ENCODE measurements around the gene RPRD1A. TPM values are rescaled to one million over a fixed set of nuclear protein-coding genes. Genes with fewer than 3 reads are reported as not detected.
"Not testable (repeated sequence)": the region's sequence is repeated elsewhere in the genome, so short reads cannot be mapped to it uniquely, and the experiment has no call there.

Gene RPRD1A
- total RNA-seq, result 10 to 100 TPM; 27.9 to 32.1 TPM

GRCh38 chr18:36067055-36067957 is at the start of gene RPRD1A:
TSS of gene RPRD1A (minus strand) at chr18:36067559. CDS start at chr18:36067404, 155 bp downstream.
- peaks cover 29% of the 10 kb centered on the region for H3K4me1 Mint-ChIP-seq
- H3K4me3 Mint-ChIP-seq, result peak within 1 kb of the TSS; percentile 78
- ChIA-PET POLR2A (interaction anchor here (0.7 kb wide), 1 partner anchor 97 kb away, joined by 3 read pairs; no protein-coding TSS in a partner anchor), CTCF (interaction anchor here (0.7 to 1.3 kb wide), 4 partner anchors 10 to 57 kb away, joined by 3 to 5 read pairs (median 4); no protein-coding TSS in a partner anchor)
- peak; percentile 96 for ATAC-seq
- peak within 1 kb of the TSS; percentile 89 for H3K27ac Mint-ChIP-seq
- H3K27me3 Mint-ChIP-seq, result peaks cover 3% of the 10 kb centered on the region
- peaks cover 11% of the 10 kb centered on the region for H3K36me3 Mint-ChIP-seq (ENCODE audit: low read depth)
- peak; percentile 99 for DNase-seq
- H3K9me3 Mint-ChIP-seq (ENCODE audit: low read depth), result no peaks in the 10 kb centered on the region
- intact Hi-C loops (cut with DNase I, micrococcal nuclease), result loop anchor here (1.0 to 10.0 kb wide), 14 partner anchors 45 to 1203 kb away; partner anchors contain the start of genes ELP2 (in 2 of the 2), INO80C (in 2 of the 2), RMP24 (in 2 of the 2) and SLC39A6 (in 2 of the 2)

- H3K4me1 Mint-ChIP-seq; POLR2A ChIA-PET; H3K27ac Mint-ChIP-seq; H3K27me3 Mint-ChIP-seq; H3K4me3 Mint-ChIP-seq; ATAC-seq; DNase-seq; H3K9me3 Mint-ChIP-seq (ENCODE audit: low read depth); intact Hi-C loops (cut with DNase I, micrococcal nuclease): not testable (repeated sequence)
- peaks cover 41% of the 10 kb centered on the region for H3K36me3 Mint-ChIP-seq (ENCODE audit: low read depth)
- CTCF ChIA-PET, result interaction anchor here (1.1 kb wide), 1 partner anchor 17 kb away, joined by 3 read pairs; no protein-coding TSS in a partner anchor
These were observed 49.4 kb upstream of the RPRD1A start for GRCh38 chr18:36116771-36117170.

GRCh38 chr18:36114738-36115137 is 47.4 kb upstream of the RPRD1A start:
- H3K4me3 Mint-ChIP-seq, result no peak overlapping the region
- CTCF ChIA-PET, result no interaction called here
- H3K36me3 Mint-ChIP-seq (ENCODE audit: low read depth), result peaks cover 42% of the 10 kb centered on the region
- H3K27ac Mint-ChIP-seq, result no peak overlapping the region
- no peaks in the 10 kb centered on the region for H3K4me1 Mint-ChIP-seq
- intact Hi-C loops (cut with DNase I, micrococcal nuclease), result no loop called here
- ATAC-seq (no peak), DNase-seq (no peak)
- POLR2A ChIA-PET, result no interaction called here
- no peaks in the 10 kb centered on the region for H3K9me3 Mint-ChIP-seq (ENCODE audit: low read depth)
- H3K27me3 Mint-ChIP-seq, result no peaks in the 10 kb centered on the region

GRCh38 chr18:36114251-36114650 is 46.9 kb upstream of the RPRD1A start:
- Mint-ChIP-seq H3K4me3 (no peak overlapping the region), H3K27me3 (no peaks in the 10 kb centered on the region), H3K27ac (no peak overlapping the region), H3K4me1 (no peaks in the 10 kb centered on the region), H3K36me3 (ENCODE audit: low read depth) (peaks cover 45% of the 10 kb centered on the region), H3K9me3 (ENCODE audit: low read depth) (no peaks in the 10 kb centered on the region)
- CTCF ChIA-PET, result no interaction called here
- intact Hi-C loops (cut with DNase I, micrococcal nuclease), result no loop called here
- POLR2A ChIA-PET, result no interaction called here
- no peak for ATAC-seq
- DNase-seq, result no peak

DNA sequence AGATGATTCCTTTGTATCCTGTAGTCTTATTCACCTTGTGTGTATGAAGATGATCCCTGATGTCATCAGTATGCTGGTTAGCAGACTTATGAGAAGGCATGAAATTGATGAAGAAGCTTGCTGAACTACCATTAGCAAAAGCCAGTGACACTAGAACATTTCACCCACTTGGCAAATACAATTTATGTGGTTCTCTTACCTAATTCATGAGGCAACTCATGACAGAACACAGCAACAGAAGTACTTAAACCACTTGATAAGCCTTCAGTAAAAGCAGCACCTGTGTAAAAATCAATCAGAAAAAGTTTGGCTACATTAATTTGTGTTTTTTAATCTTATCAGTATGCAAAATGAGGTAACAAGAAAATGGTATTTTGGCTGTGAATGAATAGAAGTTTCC is 44.9 kb upstream of the RPRD1A start:
- ChIA-PET CTCF (interaction anchor here (1.3 kb wide), 1 partner anchor 15 kb away, joined by 3 read pairs; no protein-coding TSS in a partner anchor), POLR2A (no interaction called here)
- intact Hi-C loops (cut with DNase I, micrococcal nuclease), result no loop called here
- ATAC-seq, result no peak
- Mint-ChIP-seq H3K27me3 (no peaks in the 10 kb centered on the region), H3K4me3 (no peak overlapping the region), H3K36me3 (ENCODE audit: low read depth) (peaks cover 44% of the 10 kb centered on the region), H3K9me3 (ENCODE audit: low read depth) (no peaks in the 10 kb centered on the region), H3K27ac (no peak overlapping the region), H3K4me1 (no peaks in the 10 kb centered on the region)
- DNase-seq, result no peak

- H3K27ac Mint-ChIP-seq, result no peak overlapping the region
- H3K9me3 Mint-ChIP-seq (ENCODE audit: low read depth), result no peaks in the 10 kb centered on the region
- ATAC-seq, result no peak
These were observed 42.4 kb upstream of the RPRD1A start for GRCh38 chr18:36109737-36110136.

DNA sequence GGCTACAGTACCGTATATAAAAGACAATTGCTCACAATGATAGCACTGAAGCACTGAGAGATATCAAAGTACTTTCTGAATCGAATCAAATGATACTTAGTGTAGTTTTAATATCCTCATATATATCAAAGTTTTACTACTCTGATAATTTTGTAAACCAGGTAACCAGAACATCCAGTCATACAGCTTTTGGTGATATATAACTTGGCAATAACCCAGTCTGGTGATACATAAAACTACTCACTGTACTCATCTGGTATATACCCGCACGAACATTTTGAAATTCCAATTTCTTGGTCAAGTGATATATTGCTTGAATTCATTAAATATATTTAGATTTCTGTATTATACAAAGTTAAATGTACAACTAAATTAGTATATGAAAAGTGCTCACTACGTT is 41.2 kb upstream of the RPRD1A start:
- no peaks in the 10 kb centered on the region for H3K4me1 Mint-ChIP-seq
- H3K27ac Mint-ChIP-seq, result no peak overlapping the region
- no peaks in the 10 kb centered on the region for H3K9me3 Mint-ChIP-seq (ENCODE audit: low read depth)
- H3K36me3 Mint-ChIP-seq (ENCODE audit: low read depth), result peaks cover 25% of the 10 kb centered on the region
- ChIA-PET CTCF (interaction anchor here (1.1 to 2.2 kb wide), 2 partner anchors 13 to 91 kb away, joined by 4 to 5 read pairs; no protein-coding TSS in a partner anchor), POLR2A (interaction anchor here (0.7 kb wide), 1 partner anchor 9 kb away, joined by 3 read pairs; no protein-coding TSS in a partner anchor)
- H3K27me3 Mint-ChIP-seq, result no peaks in the 10 kb centered on the region
- no peak overlapping the region for H3K4me3 Mint-ChIP-seq
- DNase-seq (no peak), ATAC-seq (no peak)
- intact Hi-C loops (cut with DNase I, micrococcal nuclease), result no loop called here

More at GRCh38 chr18:36109737-36110136, 42.4 kb upstream of the RPRD1A start:
- Mint-ChIP-seq H3K36me3 (ENCODE audit: low read depth) (peaks cover 30% of the 10 kb centered on the region), H3K4me3 (no peak overlapping the region), H3K4me1 (no peaks in the 10 kb centered on the region), H3K27me3 (no peaks in the 10 kb centered on the region)
- ChIA-PET CTCF (interaction anchor here (0.7 kb wide), 1 partner anchor 457 kb away, joined by 3 read pairs; no protein-coding TSS in a partner anchor), POLR2A (no interaction called here)
- intact Hi-C loops (cut with DNase I, micrococcal nuclease), result no loop called here
- no peak for DNase-seq

GRCh38 chr18:36108196-36108595 is 40.8 kb upstream of the RPRD1A start:
- CTCF ChIA-PET, result interaction anchor here (1.1 to 2.2 kb wide), 2 partner anchors 12 to 90 kb away, joined by 4 to 5 read pairs; no protein-coding TSS in a partner anchor
- ATAC-seq (no peak), DNase-seq (no peak)
- Mint-ChIP-seq H3K27ac (no peak overlapping the region), H3K9me3 (ENCODE audit: low read depth) (no peaks in the 10 kb centered on the region), H3K4me3 (no peak overlapping the region), H3K36me3 (ENCODE audit: low read depth) (peaks cover 25% of the 10 kb centered on the region), H3K27me3 (no peaks in the 10 kb centered on the region), H3K4me1 (peaks cover 2% of the 10 kb centered on the region)
- intact Hi-C loops (cut with DNase I, micrococcal nuclease), result no loop called here
- POLR2A ChIA-PET, result no interaction called here

DNA sequence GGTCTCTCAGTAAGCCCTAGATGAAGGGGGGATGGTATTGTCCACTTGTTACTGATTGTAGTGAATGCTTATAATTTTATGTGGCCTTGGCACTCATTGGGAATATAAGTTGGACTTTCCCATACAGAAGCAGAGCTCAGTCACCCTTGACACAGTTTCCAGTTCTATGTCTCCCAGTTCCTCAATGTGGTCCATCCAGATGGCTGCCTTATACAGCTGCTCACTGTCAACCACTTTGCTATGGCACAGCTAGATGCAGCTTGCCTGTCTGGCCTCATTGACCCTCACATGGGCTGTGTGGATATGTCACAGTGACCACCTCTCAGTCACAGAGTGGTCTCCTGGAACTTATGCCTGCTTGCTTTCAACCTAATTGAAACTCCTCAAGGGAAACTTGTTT is 40.1 kb upstream of the RPRD1A start:
- DNase-seq, result no peak
- no peak overlapping the region for H3K4me3 Mint-ChIP-seq
- H3K27ac Mint-ChIP-seq, result no peak overlapping the region
- ATAC-seq, result no peak
- intact Hi-C loops (cut with DNase I, micrococcal nuclease), result no loop called here
- no peaks in the 10 kb centered on the region for H3K9me3 Mint-ChIP-seq (ENCODE audit: low read depth)
- no peaks in the 10 kb centered on the region for H3K27me3 Mint-ChIP-seq
- H3K4me1 Mint-ChIP-seq, result peaks cover 2% of the 10 kb centered on the region
- peaks cover 23% of the 10 kb centered on the region for H3K36me3 Mint-ChIP-seq (ENCODE audit: low read depth)
- CTCF ChIA-PET, result interaction anchor here (1.1 to 2.2 kb wide), 2 partner anchors 11 to 90 kb away, joined by 4 to 5 read pairs; no protein-coding TSS in a partner anchor
- POLR2A ChIA-PET, result no interaction called here

- Mint-ChIP-seq H3K27ac (no peak overlapping the region), H3K4me3 (no peak overlapping the region), H3K9me3 (ENCODE audit: low read depth) (no peaks in the 10 kb centered on the region), H3K27me3 (peaks cover 2% of the 10 kb centered on the region), H3K36me3 (ENCODE audit: low read depth) (peaks cover 8% of the 10 kb centered on the region), H3K4me1 (peaks cover 2% of the 10 kb centered on the region)
- ATAC-seq, result no peak
- ChIA-PET CTCF (interaction anchor here (2.0 kb wide), 1 partner anchor 9 kb away, joined by 5 read pairs; no protein-coding TSS in a partner anchor), POLR2A (no interaction called here)
- intact Hi-C loops (cut with DNase I, micrococcal nuclease), result no loop called here
- no peak for DNase-seq
These were observed 37.4 kb upstream of the RPRD1A start for GRCh38 chr18:36104749-36105148.

GRCh38 chr18:36101943-36102342 is 34.6 kb upstream of the RPRD1A start:
- peaks cover 2% of the 10 kb centered on the region for H3K27me3 Mint-ChIP-seq
- intact Hi-C loops (cut with DNase I, micrococcal nuclease), result no loop called here
- no peak overlapping the region for H3K4me3 Mint-ChIP-seq
- H3K27ac Mint-ChIP-seq, result no peak overlapping the region
- ATAC-seq, result no peak
- peaks cover 2% of the 10 kb centered on the region for H3K4me1 Mint-ChIP-seq
- no peaks in the 10 kb centered on the region for H3K36me3 Mint-ChIP-seq (ENCODE audit: low read depth)
- no peak for DNase-seq
- H3K9me3 Mint-ChIP-seq (ENCODE audit: low read depth), result no peaks in the 10 kb centered on the region
- CTCF ChIA-PET, result no interaction called here
- POLR2A ChIA-PET, result no interaction called here
